ENCODE measurements around the gene EGLN2. TPM values are rescaled to one million over a fixed set of nuclear protein-coding genes. Genes with fewer than 3 reads are reported as not detected.
A peak's percentile ranks its signal among the peaks of the same experiment; 100 is the strongest.
"Not testable (repeated sequence)": the region's sequence is repeated elsewhere in the genome, so short reads cannot be mapped to it uniquely, and the experiment has no call there.

The EGLN2 gene
- total RNA-seq, 2 experiments from 2014 or later, result 150 to 151 TPM

- peaks cover 3% of the 10 kb centered on the region for H3K9me3 Mint-ChIP-seq
- DNase-seq, result peak in 1 of 14 experiments; percentile 6
- no peak for ATAC-seq (ENCODE audit: poor library complexity)
- TF ChIP-seq CTCF (IDR thresholded peaks at IDR 0.05), result no peak
- Histone ChIP-seq H3K27ac (ENCODE audit: low read depth in 1 of 2, low read length in 2 of 2) (no peak overlapping the region), H3K4me3 (ENCODE audit: low read length) (no peak overlapping the region), H3K27me3 (ENCODE audit: control insufficient read depth in 1 of 2, insufficient read depth in 2 of 2, low read length in 2 of 2) (no peaks in the 10 kb centered on the region), H3K9me3 (ENCODE audit: control insufficient read depth in 1 of 2, insufficient read depth in 1 of 2, low read length in 2 of 2) (no peaks in the 10 kb centered on the region), H3K36me3 (ENCODE audit: insufficient read depth, low read length) (peaks cover 2% of the 10 kb centered on the region), H3K4me1 (ENCODE audit: insufficient read depth, low read length) (peaks cover 26% of the 10 kb centered on the region)
- CTCF ChIA-PET, result no interaction called here
- H3K36me3 Mint-ChIP-seq (ENCODE audit: low read depth), result peaks cover 9% of the 10 kb centered on the region
- no peak overlapping the region for H3K4me3 Mint-ChIP-seq
- no peaks in the 10 kb centered on the region for H3K27me3 Mint-ChIP-seq
- intact Hi-C loops (cut with DNase I, micrococcal nuclease), result no loop called here
- peak overlapping the region; percentile 85 for H3K27ac Mint-ChIP-seq
- H3K4me1 Mint-ChIP-seq (ENCODE audit: low read depth), result peaks cover 44% of the 10 kb centered on the region
- POLR2A ChIA-PET, result no interaction called here
Observed at GRCh38 chr19:40829205-40829604, 30.2 kb downstream of the EGLN2 start.

- H3K27me3 ChIP-seq (ENCODE audit: control insufficient read depth in 1 of 2, insufficient read depth in 2 of 2, low read length in 2 of 2); H3K27me3 Mint-ChIP-seq; POLR2A ChIA-PET; H3K9me3 ChIP-seq (ENCODE audit: control insufficient read depth in 1 of 2, insufficient read depth in 1 of 2, low read length in 2 of 2); ATAC-seq (ENCODE audit: poor library complexity); H3K9me3 Mint-ChIP-seq; CTCF ChIA-PET; H3K36me3 Mint-ChIP-seq (ENCODE audit: low read depth); H3K4me3 Mint-ChIP-seq; H3K4me3 ChIP-seq (ENCODE audit: low read length); H3K36me3 ChIP-seq (ENCODE audit: insufficient read depth, low read length); H3K27ac ChIP-seq (ENCODE audit: low read depth in 1 of 2, low read length in 2 of 2); DNase-seq; intact Hi-C loops (cut with DNase I, micrococcal nuclease): not testable (repeated sequence)
- H3K27ac Mint-ChIP-seq, result peak overlapping the region; percentile 85
- peaks cover 40% of the 10 kb centered on the region for H3K4me1 Mint-ChIP-seq (ENCODE audit: low read depth)
- peaks cover 23% of the 10 kb centered on the region for H3K4me1 ChIP-seq (ENCODE audit: insufficient read depth, low read length)
Observed at GRCh38 chr19:40830741-40831140, 31.8 kb downstream of the EGLN2 start.

GRCh38 chr19:40831502-40832430 lies 32.8 kb downstream of the EGLN2 start:
- CTCF ChIA-PET, result no interaction called here
- Mint-ChIP-seq H3K9me3 (peaks cover 3% of the 10 kb centered on the region), H3K4me3 (no peak overlapping the region)

GRCh38 chr19:40832431-40832790 lies 33.4 kb downstream of the EGLN2 start:
- H3K4me3 Mint-ChIP-seq; H3K27ac ChIP-seq (ENCODE audit: low read depth in 1 of 2, low read length in 2 of 2); DNase-seq; H3K4me3 ChIP-seq (ENCODE audit: low read length); H3K4me1 ChIP-seq (ENCODE audit: insufficient read depth, low read length); H3K36me3 Mint-ChIP-seq (ENCODE audit: low read depth); CTCF ChIA-PET; H3K9me3 Mint-ChIP-seq; intact Hi-C loops (cut with DNase I, micrococcal nuclease); POLR2A ChIA-PET; ATAC-seq (ENCODE audit: poor library complexity); H3K27me3 ChIP-seq (ENCODE audit: control insufficient read depth in 1 of 2, insufficient read depth in 2 of 2, low read length in 2 of 2); H3K36me3 ChIP-seq (ENCODE audit: insufficient read depth, low read length); H3K27me3 Mint-ChIP-seq; H3K9me3 ChIP-seq (ENCODE audit: control insufficient read depth in 1 of 2, insufficient read depth in 1 of 2, low read length in 2 of 2): not testable (repeated sequence)
- H3K27ac Mint-ChIP-seq, result peak overlapping the region; percentile 80
- peaks cover 29% of the 10 kb centered on the region for H3K4me1 Mint-ChIP-seq (ENCODE audit: low read depth)

More at GRCh38 chr19:40831502-40832430, 32.8 kb downstream of the EGLN2 start:
- Histone ChIP-seq H3K36me3 (ENCODE audit: insufficient read depth, low read length) (peaks cover 2% of the 10 kb centered on the region), H3K9me3 (ENCODE audit: control insufficient read depth in 1 of 2, insufficient read depth in 1 of 2, low read length in 2 of 2) (no peaks in the 10 kb centered on the region), H3K4me3 (ENCODE audit: low read length) (no peak overlapping the region), H3K4me1 (ENCODE audit: insufficient read depth, low read length) (peaks cover 15% of the 10 kb centered on the region), H3K27ac (ENCODE audit: low read depth in 1 of 2, low read length in 2 of 2) (no peak overlapping the region), H3K27me3 (ENCODE audit: control insufficient read depth in 1 of 2, insufficient read depth in 2 of 2, low read length in 2 of 2) (no peaks in the 10 kb centered on the region)
- no peak for TF ChIP-seq CTCF (IDR thresholded peaks at IDR 0.05)
- H3K36me3 Mint-ChIP-seq (ENCODE audit: low read depth), result peaks cover 9% of the 10 kb centered on the region
- DNase-seq, result no peak
- no peak for ATAC-seq (ENCODE audit: poor library complexity)
- intact Hi-C loops (cut with DNase I, micrococcal nuclease), result no loop called here
- no peaks in the 10 kb centered on the region for H3K27me3 Mint-ChIP-seq
- peaks cover 35% of the 10 kb centered on the region for H3K4me1 Mint-ChIP-seq (ENCODE audit: low read depth)
- H3K27ac Mint-ChIP-seq, result peak overlapping the region; percentile 80
- POLR2A ChIA-PET, result interaction anchor here (0.7 kb wide), 2 partner anchors 33 to 970 kb away, joined by 3 to 4 read pairs; partner anchors contain the start of gene EGLN2

- ATAC-seq (ENCODE audit: poor library complexity), result peak; percentile 24
- Mint-ChIP-seq H3K27ac (peak overlapping the region; percentile 80), H3K4me3 (peak overlapping the region; percentile 10), H3K4me1 (ENCODE audit: low read depth) (peaks cover 26% of the 10 kb centered on the region)
- CTCF ChIA-PET; H3K27me3 Mint-ChIP-seq; H3K4me1 ChIP-seq (ENCODE audit: insufficient read depth, low read length); H3K9me3 Mint-ChIP-seq; DNase-seq; intact Hi-C loops (cut with DNase I, micrococcal nuclease); H3K36me3 Mint-ChIP-seq (ENCODE audit: low read depth); H3K27ac ChIP-seq (ENCODE audit: low read depth in 1 of 2, low read length in 2 of 2); H3K4me3 ChIP-seq (ENCODE audit: low read length); H3K27me3 ChIP-seq (ENCODE audit: control insufficient read depth in 1 of 2, insufficient read depth in 2 of 2, low read length in 2 of 2); H3K36me3 ChIP-seq (ENCODE audit: insufficient read depth, low read length); H3K9me3 ChIP-seq (ENCODE audit: control insufficient read depth in 1 of 2, insufficient read depth in 1 of 2, low read length in 2 of 2): not testable (repeated sequence)
- POLR2A ChIA-PET, result interaction anchor here (0.7 kb wide), 1 partner anchor 35 kb away, joined by 3 read pairs; no protein-coding TSS in a partner anchor
Observed at GRCh38 chr19:40833728-40834533, 34.9 kb downstream of the EGLN2 start.

All from CD4-positive, alpha-beta T cell (primary cell).